Caco-2 (cell line): ENCODE data around the gene COL11A2. TPM values are rescaled to one million over a fixed set of nuclear protein-coding genes. Genes with fewer than 3 reads are reported as not detected.

ENCODE experiments used
- BruUV-seq: library from RNA; stranded (reverse); fragments of 400-500 nt; replicated peaks from 2 replicates; lab custom pipeline; 2021; lab: Mats Ljungman, UMichigan
- CTCF ChIA-PET: fragments of 300-600 bp; sonication (Branson Sonifier 250); formaldehyde crosslinking; loops from one replicate; lab custom pipeline; 2022; ENCODE audit warnings: antibody characterized with exemption; lab: Charles Lee
- POLR2A ChIA-PET: fragments of 300-600 bp; sonication (Branson Sonifier 250); formaldehyde crosslinking; loops from one replicate; lab custom pipeline; 2022; ENCODE audit warnings: antibody characterized with exemption; lab: Charles Lee
- DNase-seq, 2 experiments: peaks; one replicate each; pipeline versions ENCODE4 v3.0.0 to v3.0.0-alpha.2; 2020 to 2022
- H3K27me3 ChIP-seq: replicated peaks from 2 replicates; pipeline ENCODE4 v1.6.0; 2011; ENCODE audit warnings: low read length; ENCODE audit not compliant: control insufficient read depth, insufficient read depth
- H3K36me3 ChIP-seq: 2 replicates; pipeline ENCODE4 v1.5.1; 2011; ENCODE audit warnings: low read length; ENCODE audit not compliant: control insufficient read depth, insufficient read depth
- H3K4me1 ChIP-seq: fragments of 250-450 bp; sonication (Bioruptor Pico); 2 replicates; pipeline ENCODE4 v1.5.1; 2020; ENCODE audit warnings: mild to moderate bottlenecking
- H3K4me3 ChIP-seq: 2 replicates; pipeline ENCODE4 v1.5.1; 2011; ENCODE audit warnings: low read depth, mild to moderate bottlenecking, control low read depth, low read length
- H3K9me3 ChIP-seq: fragments of 250-450 bp; sonication (Bioruptor Pico); 2 replicates; pipeline ENCODE4 v1.5.1; 2020; ENCODE audit warnings: mild to moderate bottlenecking, moderate library complexity
- H3K27ac Mint-ChIP-seq: one replicate; pipeline ENCODE4 v1.8.0; 2022; ENCODE audit warnings: mixed read lengths; ENCODE audit not compliant: unreplicated experiment
- H3K27me3 Mint-ChIP-seq: one replicate; pipeline ENCODE4 v1.8.0; 2022; ENCODE audit warnings: mixed read lengths; ENCODE audit not compliant: insufficient read depth, unreplicated experiment
- H3K36me3 Mint-ChIP-seq: one replicate; pipeline ENCODE4 v1.8.0; 2022; ENCODE audit warnings: mild to moderate bottlenecking, mixed read lengths; ENCODE audit not compliant: insufficient read depth, unreplicated experiment
- H3K4me1 Mint-ChIP-seq: one replicate; pipeline ENCODE4 v1.8.0; 2022; ENCODE audit warnings: low read depth, mixed read lengths; ENCODE audit not compliant: unreplicated experiment
- H3K4me3 Mint-ChIP-seq: one replicate; pipeline ENCODE4 v1.8.0; 2022; ENCODE audit warnings: mild to moderate bottlenecking, moderate library complexity, mixed read lengths; ENCODE audit not compliant: unreplicated experiment
- H3K9me3 Mint-ChIP-seq: one replicate; pipeline ENCODE4 v1.8.0; 2022; ENCODE audit warnings: mixed read lengths; ENCODE audit not compliant: unreplicated experiment
- intact Hi-C: fragments of 100-400 bp; cut with micrococcal nuclease; formaldehyde crosslinking; loops from one replicate; pipeline ENCODE4 v1.10.0; 2022; ENCODE audit not compliant: unreplicated experiment
- total RNA-seq: library from RNA; stranded (reverse); gene quantifications from 2 replicates; pipeline ENCODE4 v1.2.3, GENCODE V29; 2022
- TF ChIP-seq, protein P1 (sequence below), 2 experiments: fragments of 200-600 bp in 1 of 2; IDR thresholded peaks; 1 replicate in 1 of 2; 2 replicates in 1 of 2; pipeline versions ENCODE4 v1.5.1 to v1.8.0; 2011 to 2022; ENCODE audit warnings: antibody characterized with exemption in 1 of 2, control low read depth in 1 of 2, inconsistent platforms in 1 of 2, low read depth in 1 of 2, low read length in 1 of 2, mild to moderate bottlenecking in 1 of 2, moderate library complexity in 1 of 2; ENCODE audit not compliant: insufficient read depth in 1 of 2, severe bottlenecking in 1 of 2, unreplicated experiment in 1 of 2

The COL11A2 gene
- total RNA-seq, 1 experiment from 2014 or later, result 1.3 TPM

DNA sequence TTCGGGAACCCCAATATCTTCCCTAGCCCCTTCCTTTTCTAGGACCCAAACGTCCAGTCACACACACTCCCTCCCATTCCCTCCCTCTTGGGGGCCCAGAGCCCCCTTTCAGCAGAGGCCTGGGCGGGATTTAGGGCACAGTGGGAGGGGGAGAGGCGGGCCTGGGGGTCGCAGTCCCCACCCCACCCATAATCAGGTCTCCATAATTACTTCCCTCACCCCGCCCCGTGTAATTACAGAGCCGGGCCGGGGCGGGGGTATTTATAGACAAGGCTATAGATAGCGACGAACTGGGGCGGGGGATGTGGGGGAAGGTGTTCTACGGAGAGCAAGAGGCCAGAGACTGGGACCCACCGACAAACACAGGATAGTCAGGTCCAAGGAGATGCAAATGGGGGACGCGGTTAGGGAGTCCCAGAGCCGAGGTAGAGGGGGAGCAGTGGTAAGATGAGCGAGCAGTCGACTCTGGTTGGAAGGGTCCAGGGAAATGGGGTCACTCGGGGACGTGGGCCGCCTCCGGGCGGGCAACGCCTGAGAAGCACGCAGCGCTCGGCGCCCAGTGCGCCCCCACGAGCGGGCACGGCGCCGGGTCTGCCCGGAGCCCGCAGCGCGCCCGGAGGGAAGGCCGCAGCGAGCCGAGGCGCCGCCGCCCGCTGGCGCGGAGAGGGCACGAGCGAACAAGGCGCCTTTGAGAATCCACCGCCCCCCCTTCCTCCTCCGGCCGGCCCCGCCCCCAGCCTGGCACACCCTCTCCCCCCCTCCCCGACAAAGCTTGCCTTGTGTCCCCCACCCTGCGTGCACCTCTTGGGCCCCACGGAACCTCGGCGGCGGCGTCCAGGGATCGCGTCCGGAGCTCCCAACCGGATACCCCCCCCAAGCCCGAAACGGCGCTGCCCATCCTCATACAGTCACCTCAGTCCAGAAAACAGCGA, 670 bp upstream of the COL11A2 start:
- Mint-ChIP-seq H3K4me3 (no peak overlapping the region), H3K27me3 (peaks cover 3% of the 10 kb centered on the region), H3K36me3 (peaks cover 17% of the 10 kb centered on the region), H3K4me1 (peaks cover 9% of the 10 kb centered on the region), H3K27ac (no peak overlapping the region), H3K9me3 (no peaks in the 10 kb centered on the region)
- Histone ChIP-seq H3K27me3 (no peaks in the 10 kb centered on the region), H3K4me3 (no peak overlapping the region), H3K4me1 (peaks cover 7% of the 10 kb centered on the region), H3K9me3 (no peaks in the 10 kb centered on the region), H3K36me3 (no peaks in the 10 kb centered on the region; the same call in 1 of the 2 replicates)
- no TSS peak for BruUV-seq
- TF ChIP-seq, protein P1, sequence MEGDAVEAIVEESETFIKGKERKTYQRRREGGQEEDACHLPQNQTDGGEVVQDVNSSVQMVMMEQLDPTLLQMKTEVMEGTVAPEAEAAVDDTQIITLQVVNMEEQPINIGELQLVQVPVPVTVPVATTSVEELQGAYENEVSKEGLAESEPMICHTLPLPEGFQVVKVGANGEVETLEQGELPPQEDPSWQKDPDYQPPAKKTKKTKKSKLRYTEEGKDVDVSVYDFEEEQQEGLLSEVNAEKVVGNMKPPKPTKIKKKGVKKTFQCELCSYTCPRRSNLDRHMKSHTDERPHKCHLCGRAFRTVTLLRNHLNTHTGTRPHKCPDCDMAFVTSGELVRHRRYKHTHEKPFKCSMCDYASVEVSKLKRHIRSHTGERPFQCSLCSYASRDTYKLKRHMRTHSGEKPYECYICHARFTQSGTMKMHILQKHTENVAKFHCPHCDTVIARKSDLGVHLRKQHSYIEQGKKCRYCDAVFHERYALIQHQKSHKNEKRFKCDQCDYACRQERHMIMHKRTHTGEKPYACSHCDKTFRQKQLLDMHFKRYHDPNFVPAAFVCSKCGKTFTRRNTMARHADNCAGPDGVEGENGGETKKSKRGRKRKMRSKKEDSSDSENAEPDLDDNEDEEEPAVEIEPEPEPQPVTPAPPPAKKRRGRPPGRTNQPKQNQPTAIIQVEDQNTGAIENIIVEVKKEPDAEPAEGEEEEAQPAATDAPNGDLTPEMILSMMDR (IDR thresholded peaks at IDR 0.05; ENCODE audit: insufficient read depth in 1 of 2, low read depth in 1 of 2, low read length in 1 of 2, severe bottlenecking in 1 of 2, unreplicated experiment in 1 of 2), result no peak
- CTCF ChIA-PET, result no interaction called here
- DNase-seq, result no peak
- intact Hi-C loops, result no loop called here
- POLR2A ChIA-PET, result no interaction called here

- H3K9me3 Mint-ChIP-seq, result no peaks in the 10 kb centered on the region
- BruUV-seq, result no TSS peak
- no peak overlapping the region for H3K4me3 ChIP-seq
- H3K27me3 Mint-ChIP-seq, result peaks cover 4% of the 10 kb centered on the region
- intact Hi-C loops, result no loop called here
- no peak for DNase-seq
- H3K36me3 ChIP-seq, result no peaks in the 10 kb centered on the region; the same call in 1 of the 2 replicates
- H3K36me3 Mint-ChIP-seq, result peaks cover 12% of the 10 kb centered on the region
- CTCF ChIA-PET, result interaction anchor here (0.5 kb wide), 1 partner anchor 35 kb away, joined by 3 read pairs; no protein-coding TSS in a partner anchor
- H3K4me1 Mint-ChIP-seq, result no peaks in the 10 kb centered on the region
- no peaks in the 10 kb centered on the region for H3K27me3 ChIP-seq
- no peak overlapping the region for H3K4me3 Mint-ChIP-seq
- H3K4me1 ChIP-seq, result no peaks in the 10 kb centered on the region
- H3K27ac Mint-ChIP-seq, result no peak overlapping the region
- H3K9me3 ChIP-seq, result no peaks in the 10 kb centered on the region
- POLR2A ChIA-PET, result no interaction called here
- TF ChIP-seq, protein P1 (IDR thresholded peaks at IDR 0.05; ENCODE audit: insufficient read depth in 1 of 2, low read depth in 1 of 2, low read length in 1 of 2, severe bottlenecking in 1 of 2, unreplicated experiment in 1 of 2), result no peak
Measured at GRCh38 chr6:33191383-33192104, 723 bp downstream of the COL11A2 start.

DNA sequence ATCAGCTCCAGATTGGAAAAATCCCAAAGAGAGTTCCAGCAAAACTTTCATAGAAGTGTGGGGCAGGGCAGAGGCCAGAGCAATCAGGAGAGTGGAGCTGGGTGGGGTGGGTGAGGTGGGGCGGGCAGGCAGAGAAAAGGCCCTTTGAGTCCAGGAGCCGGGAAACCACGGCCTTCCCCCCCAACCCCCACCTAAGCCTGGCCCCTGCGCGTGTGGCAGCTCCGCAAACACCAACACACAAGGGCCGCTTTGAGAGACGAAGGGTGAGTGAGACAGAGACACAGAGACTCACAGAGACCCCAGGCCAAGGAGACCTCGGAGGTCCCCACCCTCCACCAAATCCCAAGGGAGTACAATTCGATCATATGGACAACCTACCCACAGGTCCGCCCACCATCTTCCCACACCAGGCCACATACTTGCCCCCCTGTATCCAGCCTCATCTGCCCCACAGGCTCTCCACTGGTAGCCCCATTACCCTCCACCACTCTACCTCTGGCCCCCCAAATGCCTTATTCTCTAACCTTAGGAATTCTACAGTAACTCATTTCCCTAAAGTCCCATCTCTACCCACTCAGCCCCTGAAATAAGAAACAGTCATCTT, 1.7 kb downstream of the COL11A2 start:
- Mint-ChIP-seq H3K4me3 (no peak overlapping the region), H3K27ac (no peak overlapping the region), H3K4me1 (no peaks in the 10 kb centered on the region), H3K27me3 (peaks cover 4% of the 10 kb centered on the region), H3K9me3 (no peaks in the 10 kb centered on the region), H3K36me3 (peaks cover 4% of the 10 kb centered on the region)
- BruUV-seq, result no TSS peak
- no peaks in the 10 kb centered on the region; the same call in 1 of the 2 replicates for H3K36me3 ChIP-seq
- no peaks in the 10 kb centered on the region for H3K9me3 ChIP-seq
- CTCF ChIA-PET, result no interaction called here
- TF ChIP-seq, protein P1 (IDR thresholded peaks at IDR 0.05; ENCODE audit: insufficient read depth in 1 of 2, low read depth in 1 of 2, low read length in 1 of 2, severe bottlenecking in 1 of 2, unreplicated experiment in 1 of 2), result no peak
- H3K4me1 ChIP-seq, result no peaks in the 10 kb centered on the region
- DNase-seq, result no peak
- no peaks in the 10 kb centered on the region for H3K27me3 ChIP-seq
- intact Hi-C loops, result no loop called here
- H3K4me3 ChIP-seq, result no peak overlapping the region
- POLR2A ChIA-PET, result no interaction called here
